NT2/D1 (cell line): ENCODE data around the gene DGCR8.

ENCODE experiments used
- DNase-seq: peaks from one replicate; pipeline ENCODE4 v3.0.0-alpha.2; 2011; ENCODE audit warnings: low read depth, low spot score
- H3K27me3 ChIP-seq: 2 replicates; pipeline ENCODE4 v1.6.0; 2011; ENCODE audit warnings: mild to moderate bottlenecking; ENCODE audit not compliant: insufficient read length, insufficient read depth
- H3K36me3 ChIP-seq: 2 replicates; pipeline ENCODE4 v1.6.1; 2011; ENCODE audit warnings: mild to moderate bottlenecking, low read length, mixed read lengths; ENCODE audit not compliant: insufficient read depth, insufficient read length
- H3K4me1 ChIP-seq: 2 replicates; pipeline ENCODE4 v1.5.1; 2011; ENCODE audit not compliant: insufficient read depth, insufficient read length
- H3K4me3 ChIP-seq: 2 replicates; pipeline ENCODE4 v1.5.1; 2011; ENCODE audit warnings: low read depth; ENCODE audit not compliant: insufficient read length
- H3K9ac ChIP-seq: 2 replicates; pipeline ENCODE4 v1.6.0; 2011; ENCODE audit warnings: low read depth; ENCODE audit not compliant: insufficient read length
- H3K9me3 ChIP-seq: 2 replicates; pipeline ENCODE4 v1.5.1; 2011; ENCODE audit warnings: mild to moderate bottlenecking, low read length; ENCODE audit not compliant: insufficient read depth
- SUZ12 ChIP-seq: IDR thresholded peaks from 2 replicates; pipeline ENCODE4 v1.6.1; 2011; ENCODE audit not compliant: insufficient read length, insufficient read depth; ENCODE audit errors: extremely low read depth
- YY1 ChIP-seq: IDR thresholded peaks from 2 replicates; pipeline ENCODE4 v1.6.1; 2011; ENCODE audit not compliant: insufficient read length, insufficient read depth
- ZNF274 ChIP-seq: IDR thresholded peaks from 2 replicates; pipeline ENCODE4 v1.6.1; 2011; ENCODE audit warnings: mild to moderate bottlenecking, low read depth, low read length

The DGCR8 gene

GRCh38 chr22:20036535-20037392 is 43.3 kb upstream of the DGCR8 start:
- Histone ChIP-seq H3K4me1 (peaks cover 4% of the 10 kb centered on the region), H3K36me3 (peaks cover 17% of the 10 kb centered on the region), H3K27me3 (no peaks in the 10 kb centered on the region), H3K9ac (no peak overlapping the region), H3K4me3 (no peak overlapping the region), H3K9me3 (no peaks in the 10 kb centered on the region)
- no peak for TF ChIP-seq ZNF274
- DNase-seq = no peak

GRCh38 chr22:20037419-20037818 is 42.6 kb upstream of the DGCR8 start:
- no peak for DNase-seq
- TF ChIP-seq YY1 = no peak
- TF ChIP-seq SUZ12 = no peak
- TF ChIP-seq ZNF274 = no peak
- no peak overlapping the region for H3K9ac ChIP-seq
- H3K27me3 ChIP-seq = no peaks in the 10 kb centered on the region
- peaks cover 12% of the 10 kb centered on the region for H3K36me3 ChIP-seq
- H3K9me3 ChIP-seq = no peaks in the 10 kb centered on the region
- H3K4me3 ChIP-seq = no peak overlapping the region
- H3K4me1 ChIP-seq = peaks cover 4% of the 10 kb centered on the region

GRCh38 chr22:20038574-20038973 is 41.5 kb upstream of the DGCR8 start:
- no peak overlapping the region for H3K4me3 ChIP-seq
- DNase-seq = no peak
- no peak for TF ChIP-seq YY1
- TF ChIP-seq SUZ12 = no peak
- TF ChIP-seq ZNF274 = no peak
- H3K9ac ChIP-seq = no peak overlapping the region
- no peaks in the 10 kb centered on the region for H3K27me3 ChIP-seq
- H3K4me1 ChIP-seq = peaks cover 4% of the 10 kb centered on the region
- peaks cover 14% of the 10 kb centered on the region for H3K36me3 ChIP-seq
- H3K9me3 ChIP-seq = no peaks in the 10 kb centered on the region

GRCh38 chr22:20039683-20040325 is 40.2 kb upstream of the DGCR8 start:
- Histone ChIP-seq H3K9me3 (no peaks in the 10 kb centered on the region), H3K9ac (no peak overlapping the region), H3K36me3 (peaks cover 17% of the 10 kb centered on the region), H3K4me1 (peaks cover 4% of the 10 kb centered on the region), H3K27me3 (no peaks in the 10 kb centered on the region), H3K4me3 (no peak overlapping the region)
- DNase-seq = no peak
- TF ChIP-seq YY1 = no peak
- TF ChIP-seq SUZ12 = no peak
- no peak for TF ChIP-seq ZNF274

- H3K9ac ChIP-seq = no peak overlapping the region
- peaks cover 4% of the 10 kb centered on the region for H3K4me1 ChIP-seq
- H3K4me3 ChIP-seq = no peak overlapping the region
- no peaks in the 10 kb centered on the region for H3K9me3 ChIP-seq
- no peaks in the 10 kb centered on the region for H3K27me3 ChIP-seq
- TF ChIP-seq SUZ12 (no peak), YY1 (no peak), ZNF274 (no peak)
- peaks cover 17% of the 10 kb centered on the region for H3K36me3 ChIP-seq
- DNase-seq = no peak
These were observed 39.5 kb upstream of the DGCR8 start for GRCh38 chr22:20040327-20041200.

GRCh38 chr22:20043057-20043996 is 36.7 kb upstream of the DGCR8 start:
- H3K36me3 ChIP-seq = peaks cover 11% of the 10 kb centered on the region
- TF ChIP-seq YY1 (no peak), ZNF274 (no peak), SUZ12 (no peak)
- peaks cover 3% of the 10 kb centered on the region for H3K4me1 ChIP-seq
- H3K27me3 ChIP-seq = no peaks in the 10 kb centered on the region
- no peak for DNase-seq
- no peak overlapping the region for H3K9ac ChIP-seq
- H3K4me3 ChIP-seq = no peak overlapping the region
- H3K9me3 ChIP-seq = no peaks in the 10 kb centered on the region
